PC-9 (cell line): ENCODE data around the gene CDH13.

Source experiments
- CTCF ChIP-seq: fragments of 200-600 bp; sonication (generic); conservative IDR thresholded peaks from 2 replicates; pipeline ENCODE4 v1.6.1; 2017; ENCODE audit warnings: mixed run types, antibody characterized with exemption, mild to moderate bottlenecking, moderate library complexity
- EZH2 ChIP-seq: fragments of 200-600 bp; sonication (generic); IDR thresholded peaks from 2 replicates; pipeline ENCODE4 v1.8.0; 2017; ENCODE audit warnings: antibody characterized with exemption, low read depth

GRCh38 chr16:82852388-82853008 lies 225.7 kb downstream of the CDH13 start:
- TF ChIP-seq CTCF (no peak), EZH2 (no peak)
